Right atrium auricular region (tissue), 2 donors: ENCODE data around the gene ETS1. TPM values are rescaled to one million over a fixed set of nuclear protein-coding genes. Genes with fewer than 3 reads are reported as not detected.

Experiments used
- DNase-seq: peaks from one replicate; pipeline ENCODE4 v3.0.0-alpha.2; 2019; ENCODE audit warnings: low spot score
- H3K27ac ChIP-seq, 2 donors: fragments of 200-600 bp; sonication (generic); 1 replicate in 1 of 2; 2 replicates in 1 of 2; pipeline ENCODE4 v1.5.1; 2016 to 2019
- H3K27me3 ChIP-seq, 2 donors: fragments of 200-600 bp; sonication (generic); one replicate each; pipeline versions ENCODE4 v1.5.1 to v1.6.0; 2017 to 2019
- H3K36me3 ChIP-seq: fragments of 200-600 bp; sonication (generic); one replicate; pipeline ENCODE4 v1.5.1; 2016
- H3K4me1 ChIP-seq, 2 donors: fragments of 200-600 bp; sonication (generic); one replicate each; pipeline versions ENCODE4 v1.5.1 to v1.6.0; 2017 to 2019
- H3K4me3 ChIP-seq, 2 donors: fragments of 200-600 bp; sonication (generic); 1 replicate in 1 of 2; 2 replicates in 1 of 2; pipeline ENCODE4 v1.5.1; 2017 to 2019; ENCODE audit warnings: mild to moderate bottlenecking in 1 of 2, moderate library complexity in 1 of 2
- H3K9me3 ChIP-seq, 2 donors: fragments of 200-600 bp; sonication (generic); one replicate each; pipeline ENCODE4 v1.5.1; 2019
- microRNA-seq, 2 donors: library from miRNA; unstranded; fragments of <30 nt; microRNA quantifications; one replicate each; pipeline ENCODE4, GENCODE V29; 2016 to 2017; ENCODE audit warnings: borderline number of aligned reads in 2 of 2, borderline replicate concordance in 1 of 2
- total RNA-seq, 2 donors: library from RNA; depleted of rRNA; stranded (reverse); fragments of >200 nt; gene quantifications; one replicate each; pipeline ENCODE4 v1.1.0, GENCODE V29; 2016
- TF ChIP-seq, protein P1 (sequence below), 2 donors: fragments of 200-600 bp; sonication (generic); IDR thresholded peaks; one replicate each; pipeline ENCODE4 v1.5.1; 2019; ENCODE audit warnings: antibody characterized with exemption in 2 of 2

ETS1 gene
- total RNA-seq, 2 donors from 2014 or later, result 37.9 to 46.6 TPM

DNA sequence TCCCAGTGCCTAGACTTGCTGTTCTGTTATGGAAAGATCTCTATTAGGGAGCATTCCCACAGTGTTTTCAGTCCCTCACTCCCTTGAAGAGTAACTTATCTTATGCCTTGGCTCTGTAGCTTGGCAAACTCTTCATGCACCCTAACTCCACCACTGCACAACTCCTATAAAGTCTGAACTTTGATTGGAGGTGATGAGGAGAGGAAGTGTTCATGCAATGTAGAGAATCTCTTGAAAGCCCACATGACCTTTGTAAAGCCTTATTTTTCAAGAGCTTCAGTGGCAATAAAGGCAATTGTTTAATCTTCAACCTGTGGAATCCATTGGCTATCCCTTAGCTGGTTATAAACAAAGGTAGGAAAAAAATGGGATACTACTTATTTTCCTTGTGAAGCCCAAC, 176.2 kb downstream of the ETS1 start:
- Histone ChIP-seq H3K27me3 (no peaks in the 10 kb centered on the region), H3K36me3 (no peaks in the 10 kb centered on the region), H3K4me1 (peaks cover 0 to 11% of the 10 kb centered on the region in 2 donors), H3K27ac (no peak overlapping the region), H3K4me3 (no peak overlapping the region), H3K9me3 (no peaks in the 10 kb centered on the region)
- DNase-seq, result no peak
- TF ChIP-seq, protein P1, sequence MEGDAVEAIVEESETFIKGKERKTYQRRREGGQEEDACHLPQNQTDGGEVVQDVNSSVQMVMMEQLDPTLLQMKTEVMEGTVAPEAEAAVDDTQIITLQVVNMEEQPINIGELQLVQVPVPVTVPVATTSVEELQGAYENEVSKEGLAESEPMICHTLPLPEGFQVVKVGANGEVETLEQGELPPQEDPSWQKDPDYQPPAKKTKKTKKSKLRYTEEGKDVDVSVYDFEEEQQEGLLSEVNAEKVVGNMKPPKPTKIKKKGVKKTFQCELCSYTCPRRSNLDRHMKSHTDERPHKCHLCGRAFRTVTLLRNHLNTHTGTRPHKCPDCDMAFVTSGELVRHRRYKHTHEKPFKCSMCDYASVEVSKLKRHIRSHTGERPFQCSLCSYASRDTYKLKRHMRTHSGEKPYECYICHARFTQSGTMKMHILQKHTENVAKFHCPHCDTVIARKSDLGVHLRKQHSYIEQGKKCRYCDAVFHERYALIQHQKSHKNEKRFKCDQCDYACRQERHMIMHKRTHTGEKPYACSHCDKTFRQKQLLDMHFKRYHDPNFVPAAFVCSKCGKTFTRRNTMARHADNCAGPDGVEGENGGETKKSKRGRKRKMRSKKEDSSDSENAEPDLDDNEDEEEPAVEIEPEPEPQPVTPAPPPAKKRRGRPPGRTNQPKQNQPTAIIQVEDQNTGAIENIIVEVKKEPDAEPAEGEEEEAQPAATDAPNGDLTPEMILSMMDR (IDR thresholded peaks at IDR 0.05), result no peak

DNA sequence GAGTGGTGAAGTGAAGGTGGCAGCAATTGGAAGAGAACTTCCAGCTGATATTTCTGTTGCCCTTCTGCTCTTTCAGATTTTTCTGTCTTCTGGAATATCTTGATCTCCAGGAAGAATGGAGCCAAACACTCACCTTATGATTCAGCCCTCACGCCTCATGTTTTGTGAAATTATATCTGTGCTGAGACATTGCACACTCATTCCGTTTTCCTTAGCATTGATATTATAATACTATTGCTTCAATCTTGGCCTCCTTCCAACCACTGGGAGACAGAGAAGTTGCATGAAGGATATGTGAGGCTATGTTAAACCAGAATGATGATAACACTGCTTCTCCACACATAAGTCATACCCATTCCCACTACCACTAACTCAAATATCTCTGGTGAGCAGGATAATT, 177.9 kb downstream of the ETS1 start:
- no peak for DNase-seq
- Histone ChIP-seq H3K4me1 (peaks cover 0 to 19% of the 10 kb centered on the region in 2 donors), H3K4me3 (no peak overlapping the region), H3K9me3 (no peaks in the 10 kb centered on the region), H3K27ac (no peak overlapping the region), H3K36me3 (no peaks in the 10 kb centered on the region), H3K27me3 (no peaks in the 10 kb centered on the region)
- TF ChIP-seq, protein P1 (IDR thresholded peaks at IDR 0.05), result no peak

Small RNA genes within 50 kb of the gene (microRNA-seq; reads per million reads assigned to microRNA genes)
- gene MIR6090, result 0 reads per million in 2 donors

Other genes with a start within 250 kb of the ETS1 start
- gene FLI1, start 106.5 kb upstream of the ETS1 start, total RNA-seq, result 10 to 100 TPM; 12.3 to 25.2 TPM